HEK293 (cell line): ENCODE results near the gene RPL7A.

Experiments
- CTCF ChIA-PET: fragments of 350-600 bp; formaldehyde crosslinking; extraction: SDS; loops from one replicate; lab custom pipeline; 2021; ENCODE audit warnings: antibody characterized with exemption; lab: Yijun Ruan, JAX
- POLR2A ChIA-PET: fragments of 300-600 bp; formaldehyde crosslinking; extraction: SDS; loops from one replicate; lab custom pipeline; 2020; ENCODE audit warnings: antibody characterized with exemption, inconsistent platforms; lab: Yijun Ruan, JAX
- H3K27ac ChIP-seq: fragments of 200-500 bp; sonication (Bioruptor generic); 2 replicates; pipeline ENCODE4 v1.5.1; 2014; ENCODE audit warnings: low read depth, low read length, control low read depth, inconsistent platforms; ENCODE audit errors: extremely low read depth
- H3K36me3 ChIP-seq, 2 experiments: fragments of 200-500 bp in 1 of 2; sonication (Bioruptor generic) in 1 of 2; 1 replicate in 1 of 2; 2 replicates in 1 of 2; pipeline ENCODE4 v1.5.1; 2014 to 2017; ENCODE audit warnings: inconsistent platforms in 2 of 2, low read length in 2 of 2; ENCODE audit not compliant: control insufficient read depth in 2 of 2, insufficient read depth in 1 of 2
- H3K4me1 ChIP-seq: fragments of 200-500 bp; sonication (Bioruptor generic); 2 replicates; pipeline ENCODE4 v1.5.1; 2014; ENCODE audit warnings: mild to moderate bottlenecking, low read length, inconsistent platforms; ENCODE audit not compliant: control insufficient read depth, insufficient read depth
- H3K4me3 ChIP-seq: 2 replicates; pipeline ENCODE4 v1.5.1; 2011; ENCODE audit warnings: low read depth, mild to moderate bottlenecking, control low read depth, low read length, moderate library complexity
- H3K9me3 ChIP-seq: fragments of 200-500 bp; sonication (Bioruptor generic); 2 replicates; pipeline ENCODE4 v1.5.1; 2014; ENCODE audit warnings: low read depth, low read length, inconsistent platforms; ENCODE audit not compliant: control insufficient read depth, insufficient read depth
- GLIS2 ChIP-seq: fragments of 450-650 bp; formaldehyde crosslinking; IDR thresholded peaks from 2 replicates; pipeline ENCODE4 v1.5.1; 2016; ENCODE audit warnings: missing biosample characterization, missing genetic modification characterization
- HIC1 ChIP-seq: fragments of 450-650 bp; formaldehyde crosslinking; IDR thresholded peaks from 2 replicates; pipeline ENCODE4 v1.5.1; 2016; ENCODE audit warnings: missing biosample characterization, missing genetic modification characterization
- KLF10 ChIP-seq: fragments of 450-650 bp; IDR thresholded peaks from 2 replicates; pipeline ENCODE4 v1.5.1; 2018; ENCODE audit warnings: missing biosample characterization, mild to moderate bottlenecking, missing genetic modification characterization
- KLF16 ChIP-seq: fragments of 450-650 bp; formaldehyde crosslinking; IDR thresholded peaks from 2 replicates; pipeline ENCODE4 v1.5.1; 2017; ENCODE audit warnings: missing biosample characterization, missing genetic modification characterization
- KLF17 ChIP-seq: fragments of 450-650 bp; formaldehyde crosslinking; IDR thresholded peaks from 2 replicates; pipeline ENCODE4 v1.5.1; 2016; ENCODE audit warnings: missing biosample characterization, missing genetic modification characterization
- KLF7 ChIP-seq: fragments of 450-650 bp; formaldehyde crosslinking; IDR thresholded peaks from 2 replicates; pipeline ENCODE4 v1.5.1; 2016; ENCODE audit warnings: missing biosample characterization, missing genetic modification characterization, borderline replicate concordance
- OVOL3 ChIP-seq: fragments of 450-650 bp; formaldehyde crosslinking; IDR thresholded peaks from 2 replicates; pipeline ENCODE4 v1.5.1; 2016; ENCODE audit warnings: missing biosample characterization, missing genetic modification characterization
- PBX3 ChIP-seq: sonication (generic); formaldehyde crosslinking; IDR thresholded peaks from 2 replicates; pipeline ENCODE4 v1.8.1; 2022; ENCODE audit warnings: mild to moderate bottlenecking, moderate library complexity, missing genetic modification reagents
- SP3 ChIP-seq: fragments of 450-650 bp; formaldehyde crosslinking; IDR thresholded peaks from 2 replicates; pipeline ENCODE4 v1.5.1; 2016; ENCODE audit warnings: missing biosample characterization, missing genetic modification characterization
- SP7 ChIP-seq: fragments of 450-650 bp; formaldehyde crosslinking; IDR thresholded peaks from 2 replicates; pipeline ENCODE4 v1.5.1; 2016; ENCODE audit warnings: missing biosample characterization, missing genetic modification characterization
- ZBTB1 ChIP-seq: fragments of 450-650 bp; formaldehyde crosslinking; IDR thresholded peaks from 2 replicates; pipeline ENCODE4 v1.5.1; 2016; ENCODE audit warnings: missing biosample characterization, missing genetic modification characterization
- ZBTB49 ChIP-seq: fragments of 450-650 bp; formaldehyde crosslinking; IDR thresholded peaks from 2 replicates; pipeline ENCODE4 v1.5.1; 2016; ENCODE audit warnings: missing biosample characterization, missing genetic modification characterization, low read depth
- ZFP37 ChIP-seq: fragments of 450-650 bp; formaldehyde crosslinking; IDR thresholded peaks from 2 replicates; pipeline ENCODE4 v1.5.1; 2016; ENCODE audit warnings: missing biosample characterization, missing genetic modification characterization
- ZFP69B ChIP-seq: fragments of 450-650 bp; formaldehyde crosslinking; IDR thresholded peaks from 2 replicates; pipeline ENCODE4 v1.5.1; 2016; ENCODE audit warnings: missing biosample characterization, missing genetic modification characterization
- ZIC2 ChIP-seq: fragments of 450-650 bp; formaldehyde crosslinking; IDR thresholded peaks from 2 replicates; pipeline ENCODE4 v1.5.1; 2016; ENCODE audit warnings: missing biosample characterization, missing genetic modification characterization
- ZNF140 ChIP-seq: fragments of 450-650 bp; formaldehyde crosslinking; IDR thresholded peaks from 2 replicates; pipeline ENCODE4 v1.5.1; 2016; ENCODE audit warnings: missing biosample characterization, missing genetic modification characterization
- ZNF146 ChIP-seq: fragments of 450-650 bp; formaldehyde crosslinking; IDR thresholded peaks from 2 replicates; pipeline ENCODE4 v1.5.1; 2016; ENCODE audit warnings: missing biosample characterization, missing genetic modification characterization
- ZNF2 ChIP-seq: fragments of 450-650 bp; formaldehyde crosslinking; IDR thresholded peaks from 2 replicates; pipeline ENCODE4 v1.5.1; 2016; ENCODE audit warnings: missing biosample characterization, missing genetic modification characterization
- ZNF335 ChIP-seq: fragments of 450-650 bp; formaldehyde crosslinking; conservative IDR thresholded peaks from 2 replicates; pipeline ENCODE4 v1.5.1; 2016; ENCODE audit warnings: missing biosample characterization, missing genetic modification characterization
- ZNF341 ChIP-seq: fragments of 450-650 bp; formaldehyde crosslinking; IDR thresholded peaks from 2 replicates; pipeline ENCODE4; 2016; ENCODE audit warnings: low read depth, missing biosample characterization, missing genetic modification characterization
- ZNF423 ChIP-seq: fragments of 450-650 bp; formaldehyde crosslinking; IDR thresholded peaks from 2 replicates; pipeline ENCODE4 v1.5.1; 2016; ENCODE audit warnings: missing biosample characterization, missing genetic modification characterization
- ZNF558 ChIP-seq: fragments of 450-650 bp; formaldehyde crosslinking; IDR thresholded peaks from 2 replicates; pipeline ENCODE4 v1.5.1; 2016; ENCODE audit warnings: missing biosample characterization, missing genetic modification characterization
- ZNF664 ChIP-seq: fragments of 450-650 bp; formaldehyde crosslinking; IDR thresholded peaks from 2 replicates; pipeline ENCODE4 v1.5.1; 2016; ENCODE audit warnings: missing biosample characterization, missing genetic modification characterization
- ZNF76 ChIP-seq: fragments of 450-650 bp; formaldehyde crosslinking; IDR thresholded peaks from 2 replicates; pipeline ENCODE4; 2016; ENCODE audit warnings: low read depth, missing biosample characterization, missing genetic modification characterization, borderline replicate concordance
- ZSCAN23 ChIP-seq: fragments of 450-650 bp; formaldehyde crosslinking; IDR thresholded peaks from 2 replicates; pipeline ENCODE4 v1.5.1; 2016; ENCODE audit warnings: missing biosample characterization, missing genetic modification characterization

The RPL7A gene

GRCh38 chr9:133355881-133356357 is 7.9 kb downstream of the RPL7A start:
- no peaks in the 10 kb centered on the region for H3K9me3 ChIP-seq
- peak overlapping the region; percentile 43; the same call in 1 of the 2 replicates for H3K27ac ChIP-seq
- TF ChIP-seq KLF7 (tag by site-specific recombination) (no peak), ZNF76 (peak; percentile 62; the same call in 1 of the 2 replicates), ZIC2 (tag by site-specific recombination) (peak; percentile 23; the same call in 1 of the 2 replicates), ZNF335 (0 out of 2 replicates have a peak, but pooled peaks have one; percentile 3), OVOL3 (tag by site-specific recombination) (no peak), ZBTB49 (no peak), ZNF423 (tag by site-specific recombination) (no peak), ZFP37 (tag by site-specific recombination) (peak; percentile 19; the same call in 1 of the 2 replicates)
- H3K36me3 ChIP-seq, result peaks cover 11 to 76% of the 10 kb centered on the region in 2 experiments
- no peaks in the 10 kb centered on the region for H3K4me1 ChIP-seq
- CTCF ChIA-PET, result interaction anchor here (0.6 to 2.7 kb wide), 11 partner anchors 8 to 408 kb away, joined by 3 to 13 read pairs (median 3); partner anchors contain the start of gene SLC2A6
- POLR2A ChIA-PET, result interaction anchor here (0.8 to 6.6 kb wide), 10 partner anchors 7 to 326 kb away, joined by 4 to 89 read pairs (median 5); partner anchors contain the start of genes CACFD1, GTF3C5, MED22 and RPL7A
- peak overlapping the region; percentile 83 for H3K4me3 ChIP-seq

GRCh38 chr9:133356391-133357091 is 8.5 kb downstream of the RPL7A start, which contains the start of the genes SURF1 and SURF2:
Gene SURF1 (minus strand): TSS chr9:133356487. CDS start chr9:133356453, 34 bp downstream.
Gene SURF2 (plus strand): TSS chr9:133356550. CDS start chr9:133356593, 43 bp downstream.
- H3K27ac ChIP-seq, result peak within 1 kb of the TSS; percentile 43; the same call in 1 of the 2 replicates
- peaks cover 5 to 76% of the 10 kb centered on the region in 2 experiments for H3K36me3 ChIP-seq
- POLR2A ChIA-PET, result interaction anchor here (0.8 to 6.6 kb wide), 14 partner anchors 8 to 326 kb away, joined by 3 to 89 read pairs (median 4); partner anchors contain the start of genes GTF3C5, MED22 and RPL7A
- H3K9me3 ChIP-seq, result no peaks in the 10 kb centered on the region
- CTCF ChIA-PET, result interaction anchor here (0.6 to 2.7 kb wide), 12 partner anchors 14 to 573 kb away, joined by 3 to 13 read pairs (median 4); partner anchors contain the start of gene SLC2A6
- peak within 1 kb of the TSS; percentile 83 for H3K4me3 ChIP-seq
- no peaks in the 10 kb centered on the region for H3K4me1 ChIP-seq
- TF ChIP-seq SP7 (tag by site-specific recombination) (peak; percentile 53; the same call in 1 of the 2 replicates), PBX3 (CRISPR knock-in tag) (no peak), ZNF558 (tag by site-specific recombination) (no peak), SP3 (tag by site-specific recombination) (peak; percentile 81), ZFP69B (tag by site-specific recombination) (peak; percentile 53; the same call in 1 of the 2 replicates), ZSCAN23 (tag by site-specific recombination) (peak; percentile 77), KLF16 (tag by site-specific recombination) (peak; percentile 70), KLF17 (tag by site-specific recombination) (peak; percentile 88), ZNF341 (tag by site-specific recombination) (peak; percentile 40; the same call in 1 of the 2 replicates), ZNF146 (tag by site-specific recombination) (0 out of 2 replicates have a peak, but pooled peaks have one; percentile 5), KLF10 (tag by site-specific recombination) (peak; percentile 72), ZNF2 (tag by site-specific recombination) (peak; percentile 43; the same call in 1 of the 2 replicates), ZNF423 (tag by site-specific recombination) (peak; percentile 44; the same call in 1 of the 2 replicates), ZIC2 (tag by site-specific recombination) (peak; percentile 78), ZNF664 (tag by site-specific recombination) (no peak), GLIS2 (tag by site-specific recombination) (peak; percentile 73; the same call in 1 of the 2 replicates), HIC1 (tag by site-specific recombination) (peak; percentile 23; the same call in 1 of the 2 replicates), ZNF140 (tag by site-specific recombination) (no peak), ZBTB1 (0 out of 2 replicates have a peak, but pooled peaks have one; percentile 21)
